Measurements from ENCODE around the gene NR5A1. TPM values are rescaled to one million over a fixed set of nuclear protein-coding genes. Genes with fewer than 3 reads are reported as not detected.

Gene NR5A1
- total RNA-seq, 4 donors from 2014 or later: not detected

GRCh38 chr9:124450931-124451661 lies 56.1 kb downstream of the NR5A1 start:
- DNase-seq (ENCODE audit: low spot score in 2 of 2): no peak
- Histone ChIP-seq H3K27me3 (peaks cover 0 to 51% of the 10 kb centered on the region in 2 donors), H3K4me1 (peaks cover 0 to 24% (median 0%) of the 10 kb centered on the region in 4 donors), H3K9me3 (no peaks in the 10 kb centered on the region), H3K4me3 (no peak overlapping the region), H3K36me3 (no peaks in the 10 kb centered on the region), H3K27ac (no peak overlapping the region)
- TF ChIP-seq EP300 (IDR thresholded peaks at IDR 0.05): no peak
- no peak for TF ChIP-seq POLR2A (IDR thresholded peaks at IDR 0.05)
- TF ChIP-seq CTCF (IDR thresholded peaks at IDR 0.05): no peak
- WGBS, 2 donors: 33 to 47% methylated on average over 18 to 19 of the region's 19 CpGs

DNA sequence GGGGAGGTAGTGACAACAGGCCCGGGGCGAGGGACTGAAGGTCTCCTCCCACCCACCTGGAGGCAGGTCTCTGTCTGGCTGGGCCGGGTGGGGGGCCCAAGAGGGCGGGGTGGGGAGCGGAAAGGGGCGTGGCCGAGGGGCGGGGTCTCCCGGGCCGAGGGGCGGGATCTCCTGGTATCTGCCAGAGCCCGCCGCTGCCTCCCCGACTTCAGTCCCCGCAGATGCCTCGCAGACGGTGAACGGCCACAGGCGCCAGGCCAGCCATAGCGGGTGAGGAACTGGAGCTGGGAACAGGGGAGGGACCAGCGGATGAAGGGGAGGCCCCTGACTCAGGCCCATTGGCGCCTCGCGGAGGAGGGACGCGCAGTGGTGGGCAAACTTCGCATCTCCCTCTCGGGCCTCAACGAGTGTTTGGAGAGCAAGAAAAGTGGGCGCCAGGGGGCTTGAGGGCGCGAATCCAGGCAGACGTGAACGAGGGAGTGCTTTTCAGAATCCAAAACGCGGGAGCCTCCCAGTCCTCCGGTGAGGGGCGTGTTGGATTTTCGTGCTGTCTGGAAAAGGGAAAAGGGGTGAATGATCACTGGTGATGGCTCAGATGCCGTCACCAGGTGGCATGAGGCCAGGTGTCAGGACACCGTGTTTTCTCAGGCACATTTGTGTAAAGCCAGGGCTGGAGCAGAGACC lies 56.8 kb downstream of the NR5A1 start, which contains the start of gene ADGRD2:
TSS of gene ADGRD2 (plus strand) at position 211 of the 684 bp plus-strand sequence. CDS start 1,216 bp downstream, outside the sequence.
- Histone ChIP-seq H3K27ac (no peak within 1 kb of the TSS), H3K27me3 (peaks cover 0 to 51% of the 10 kb centered on the region in 2 donors), H3K36me3 (no peaks in the 10 kb centered on the region), H3K4me1 (peaks cover 0 to 24% (median 0%) of the 10 kb centered on the region in 4 donors), H3K9me3 (no peaks in the 10 kb centered on the region), H3K4me3 (no peak within 1 kb of the TSS)
- TF ChIP-seq POLR2A (IDR thresholded peaks at IDR 0.05): no peak
- no peak for TF ChIP-seq EP300 (IDR thresholded peaks at IDR 0.05)
- no peak for TF ChIP-seq CTCF (IDR thresholded peaks at IDR 0.05)
- no peak for DNase-seq (ENCODE audit: low spot score in 2 of 2)
- WGBS, 2 donors: 3 to 12% methylated on average over 19 to 39 of the region's 41 CpGs

GRCh38 chr9:124449381-124450151 lies 57.6 kb downstream of the NR5A1 start:
- no peaks in the 10 kb centered on the region for H3K9me3 ChIP-seq
- no peaks in the 10 kb centered on the region for H3K36me3 ChIP-seq
- 87 to 88% methylated on average over 11 to 13 of the region's 13 CpGs for WGBS, 2 donors
- peaks cover 0 to 24% (median 0%) of the 10 kb centered on the region in 4 donors for H3K4me1 ChIP-seq
- TF ChIP-seq EP300 (IDR thresholded peaks at IDR 0.05) (no peak), CTCF (IDR thresholded peaks at IDR 0.05) (no peak), POLR2A (IDR thresholded peaks at IDR 0.05) (no peak)
- peaks cover 0 to 48% of the 10 kb centered on the region in 2 donors for H3K27me3 ChIP-seq
- H3K27ac ChIP-seq: no peak overlapping the region
- no peak overlapping the region for H3K4me3 ChIP-seq
- no peak for DNase-seq (ENCODE audit: low spot score in 2 of 2)

DNA sequence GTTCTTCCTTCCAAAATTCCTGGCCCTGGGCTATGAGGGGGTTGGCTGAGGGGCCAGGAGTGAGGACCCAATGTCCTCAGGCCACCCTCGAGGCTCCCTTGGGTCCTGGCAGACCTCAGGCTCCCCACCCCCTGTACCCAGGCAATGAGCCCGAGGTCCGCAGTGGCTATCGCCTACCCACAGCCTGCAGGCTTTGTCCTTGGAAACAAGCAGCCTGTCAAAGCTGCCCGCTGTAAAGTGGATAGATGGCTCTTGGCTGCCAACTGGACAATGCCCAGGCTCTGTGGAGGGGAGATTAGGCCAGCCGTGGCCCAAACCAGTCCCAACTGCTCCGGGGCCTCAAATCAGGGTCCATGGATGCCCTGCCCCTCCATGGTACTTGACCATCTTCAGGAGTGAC lies 59.2 kb downstream of the NR5A1 start:
- TF ChIP-seq EP300 (IDR thresholded peaks at IDR 0.05) (peak in 1 of 2 donors; percentile 48), CTCF (IDR thresholded peaks at IDR 0.05) (no peak), POLR2A (IDR thresholded peaks at IDR 0.05) (no peak)
- Histone ChIP-seq H3K27ac (peak overlapping the region in 2 of 4 donors; percentile 2 to 66), H3K4me1 (peaks cover 0 to 16% (median 0%) of the 10 kb centered on the region in 4 donors), H3K4me3 (no peak overlapping the region), H3K27me3 (peaks cover 0 to 35% of the 10 kb centered on the region in 2 donors), H3K36me3 (no peaks in the 10 kb centered on the region), H3K9me3 (no peaks in the 10 kb centered on the region)
- no peak for DNase-seq (ENCODE audit: low spot score in 2 of 2)
- 49 to 58% methylated on average over 7 of the region's 7 CpGs for WGBS, 2 donors
